Naive thymus-derived CD8-positive, alpha-beta T cell (primary cell): Measurements from ENCODE around the gene TSPAN13. TPM values are rescaled to one million over a fixed set of nuclear protein-coding genes. Genes with fewer than 3 reads are reported as not detected.

Experiments
- ATAC-seq, 2 donors: fragments of 150-1000 bp; cut with Tn5 transposase in 1 of 2; sonication (Bioruptor Pico), chemical (Tn5 transposase) in 1 of 2; 1 replicate in 1 of 2; 2 replicates in 1 of 2; pipeline ENCODE4 v1.10.0; 2021; ENCODE audit warnings: mild to moderate bottlenecking in 2 of 2, moderate library complexity in 2 of 2
- POLR2A ChIA-PET: fragments of 350-600 bp; sonication (Branson Sonifier 250); formaldehyde crosslinking; loops from one replicate; lab custom pipeline; 2021; ENCODE audit warnings: antibody characterized with exemption; lab: Charles Lee
- DNase-seq, 10 donors: peaks; one replicate each; pipeline versions ENCODE4 v3.0.0 to v3.0.0-alpha.2; 2020 to 2022
- H3K27ac Mint-ChIP-seq, 10 donors: one replicate each; pipeline ENCODE4 v1.8.0; 2020 to 2022; ENCODE audit warnings: mild to moderate bottlenecking in 10 of 10, mixed read lengths in 10 of 10, moderate library complexity in 4 of 10, inconsistent platforms in 1 of 10
- H3K27me3 Mint-ChIP-seq, 5 donors: one replicate each; pipeline ENCODE4 v1.8.0; 2021 to 2022; ENCODE audit warnings: mixed read lengths in 5 of 5
- H3K36me3 Mint-ChIP-seq, 3 donors: one replicate each; pipeline ENCODE4 v1.8.0; 2020 to 2022; ENCODE audit warnings: mixed read lengths in 3 of 3, mild to moderate bottlenecking in 2 of 3, inconsistent platforms in 1 of 3
- H3K4me1 Mint-ChIP-seq, 4 donors: one replicate each; pipeline ENCODE4 v1.8.0; 2021 to 2022; ENCODE audit warnings: mixed read lengths in 4 of 4
- H3K4me3 Mint-ChIP-seq, 10 donors: one replicate each; pipeline ENCODE4 v1.8.0; 2020 to 2022; ENCODE audit warnings: mild to moderate bottlenecking in 10 of 10, mixed read lengths in 10 of 10, moderate library complexity in 6 of 10, inconsistent platforms in 1 of 10
- H3K9me3 Mint-ChIP-seq, 9 donors: one replicate each; pipeline ENCODE4 v1.8.0; 2020 to 2022; ENCODE audit warnings: mixed read lengths in 9 of 9, mild to moderate bottlenecking in 3 of 9, inconsistent platforms in 1 of 9, moderate library complexity in 1 of 9
- polyA plus RNA-seq, 3 donors: library from polyadenylated mRNA; unstranded; fragments of 300-500 nt; fragmentation: Illumina TruSeq; gene quantifications; one replicate each; pipeline ENCODE4 v1.2.3, GENCODE V29; 2021
- total RNA-seq, 8 experiments: library from RNA in 2 of 8; stranded (reverse) in 2 of 8; gene quantifications; one replicate each; pipeline ENCODE4 v1.2.3 and lab custom pipeline; 2021 to 2026

TSPAN13 gene
- total and polyA plus RNA-seq, 5 experiments from 2014 or later, result 0.12 to 1.4 (median 0.72) TPM; not detected in 1

GRCh38 chr7:16810573-16810972, 57.0 kb downstream of the TSPAN13 start:
- Mint-ChIP-seq H3K27ac (no peak overlapping the region), H3K9me3 (no peaks in the 10 kb centered on the region), H3K27me3 (peaks cover 1 to 11% (median 5%) of the 10 kb centered on the region in 5 donors), H3K4me1 (no peaks in the 10 kb centered on the region), H3K36me3 (no peaks in the 10 kb centered on the region), H3K4me3 (no peak overlapping the region)
- no peak for DNase-seq
- POLR2A ChIA-PET, result no interaction called here
- no peak for ATAC-seq

GRCh38 chr7:16811551-16811950, 58.0 kb downstream of the TSPAN13 start:
- H3K36me3 Mint-ChIP-seq, result no peaks in the 10 kb centered on the region
- no peak overlapping the region for H3K4me3 Mint-ChIP-seq
- peaks cover 0 to 3% (median under 1%) of the 10 kb centered on the region in 4 donors for H3K4me1 Mint-ChIP-seq
- H3K27me3 Mint-ChIP-seq, result peaks cover 2 to 13% (median 8%) of the 10 kb centered on the region in 5 donors
- POLR2A ChIA-PET, result no interaction called here
- no peak for ATAC-seq
- DNase-seq, result no peak
- H3K9me3 Mint-ChIP-seq, result no peaks in the 10 kb centered on the region
- H3K27ac Mint-ChIP-seq, result no peak overlapping the region

- no peak for ATAC-seq
- POLR2A ChIA-PET, result no interaction called here
These were observed 59.1 kb downstream of the TSPAN13 start for GRCh38 chr7:16812542-16813231.

GRCh38 chr7:16813232-16813616, 59.7 kb downstream of the TSPAN13 start:
- ATAC-seq (no peak), DNase-seq (no peak)
- Mint-ChIP-seq H3K9me3 (no peaks in the 10 kb centered on the region), H3K27me3 (peaks cover 0 to 13% (median 4%) of the 10 kb centered on the region in 5 donors), H3K4me1 (peaks cover 0 to 8% (median under 1%) of the 10 kb centered on the region in 4 donors), H3K4me3 (no peak overlapping the region), H3K27ac (no peak overlapping the region), H3K36me3 (no peaks in the 10 kb centered on the region)
- POLR2A ChIA-PET, result no interaction called here

More at GRCh38 chr7:16812542-16813231, 59.1 kb downstream of the TSPAN13 start:
- no peaks in the 10 kb centered on the region for H3K9me3 Mint-ChIP-seq
- DNase-seq, result no peak
- no peak overlapping the region for H3K27ac Mint-ChIP-seq
- no peaks in the 10 kb centered on the region for H3K36me3 Mint-ChIP-seq
- no peak overlapping the region for H3K4me3 Mint-ChIP-seq
- H3K27me3 Mint-ChIP-seq, result peaks cover 2 to 13% (median 6%) of the 10 kb centered on the region in 5 donors
- peaks cover 0 to 8% (median under 1%) of the 10 kb centered on the region in 4 donors for H3K4me1 Mint-ChIP-seq

- Mint-ChIP-seq H3K9me3 (peaks cover 0 to under 1% (median 0%) of the 10 kb centered on the region in 9 donors), H3K27ac (no peak overlapping the region), H3K27me3 (peaks cover 0 to 13% (median 4%) of the 10 kb centered on the region in 5 donors), H3K4me3 (no peak overlapping the region), H3K36me3 (no peaks in the 10 kb centered on the region), H3K4me1 (peaks cover 0 to 8% (median under 1%) of the 10 kb centered on the region in 4 donors)
- POLR2A ChIA-PET, result no interaction called here
- no peak for ATAC-seq
- DNase-seq, result no peak
These were observed 61.4 kb downstream of the TSPAN13 start for GRCh38 chr7:16815001-16815400.

- Mint-ChIP-seq H3K9me3 (peaks cover 0 to 2% (median 0%) of the 10 kb centered on the region in 9 donors), H3K36me3 (no peaks in the 10 kb centered on the region), H3K4me1 (peaks cover 0 to 8% (median under 1%) of the 10 kb centered on the region in 4 donors), H3K27ac (no peak overlapping the region), H3K27me3 (peaks cover 0 to 27% (median 8%) of the 10 kb centered on the region in 5 donors), H3K4me3 (no peak overlapping the region)
- POLR2A ChIA-PET, result no interaction called here
- ATAC-seq (no peak), DNase-seq (no peak)
These were observed 63.3 kb downstream of the TSPAN13 start for GRCh38 chr7:16816824-16817223.

GRCh38 chr7:16817536-16817935, 64.0 kb downstream of the TSPAN13 start:
- H3K27me3 Mint-ChIP-seq, result peaks cover 0 to 34% (median 11%) of the 10 kb centered on the region in 5 donors
- POLR2A ChIA-PET, result no interaction called here
- H3K27ac Mint-ChIP-seq, result no peak overlapping the region

GRCh38 chr7:16818732-16819131, 65.2 kb downstream of the TSPAN13 start:
- Mint-ChIP-seq H3K27ac (no peak overlapping the region), H3K4me1 (peaks cover 0 to 8% (median under 1%) of the 10 kb centered on the region in 4 donors), H3K9me3 (peaks cover 0 to 2% (median 0%) of the 10 kb centered on the region in 9 donors), H3K36me3 (no peaks in the 10 kb centered on the region), H3K27me3 (peaks cover 2 to 36% (median 12%) of the 10 kb centered on the region in 5 donors), H3K4me3 (no peak overlapping the region)
- POLR2A ChIA-PET, result no interaction called here
- ATAC-seq (no peak), DNase-seq (no peak)

More at GRCh38 chr7:16817536-16817935, 64.0 kb downstream of the TSPAN13 start:
- ATAC-seq (no peak), DNase-seq (no peak)
- no peaks in the 10 kb centered on the region for H3K36me3 Mint-ChIP-seq
- peaks cover 0 to 8% (median under 1%) of the 10 kb centered on the region in 4 donors for H3K4me1 Mint-ChIP-seq
- H3K9me3 Mint-ChIP-seq, result peaks cover 0 to 2% (median 0%) of the 10 kb centered on the region in 9 donors
- H3K4me3 Mint-ChIP-seq, result no peak overlapping the region

- ATAC-seq (no peak), DNase-seq (no peak)
- Mint-ChIP-seq H3K9me3 (peaks cover 0 to 5% (median under 1%) of the 10 kb centered on the region in 9 donors), H3K4me1 (peaks cover 0 to 1% (median 0%) of the 10 kb centered on the region in 4 donors), H3K36me3 (no peaks in the 10 kb centered on the region), H3K4me3 (no peak overlapping the region), H3K27me3 (peaks cover 9 to 32% (median 13%) of the 10 kb centered on the region in 5 donors), H3K27ac (no peak overlapping the region)
- POLR2A ChIA-PET, result no interaction called here
These were observed 68.5 kb downstream of the TSPAN13 start for GRCh38 chr7:16822029-16822428.

- Mint-ChIP-seq H3K27me3 (peaks cover 8 to 38% (median 16%) of the 10 kb centered on the region in 5 donors), H3K9me3 (peaks cover 9 to 28% (median 14%) of the 10 kb centered on the region in 9 donors), H3K4me1 (no peaks in the 10 kb centered on the region), H3K36me3 (peaks cover 0 to 13% (median 0%) of the 10 kb centered on the region in 3 donors), H3K27ac (no peak overlapping the region), H3K4me3 (no peak overlapping the region)
- DNase-seq, result no peak
- ATAC-seq, result no peak
- POLR2A ChIA-PET, result no interaction called here
These were observed 72.5 kb downstream of the TSPAN13 start for GRCh38 chr7:16826060-16826459.

- Mint-ChIP-seq H3K27ac (no peak overlapping the region), H3K27me3 (peaks cover 0 to 4% (median 3%) of the 10 kb centered on the region in 5 donors), H3K4me3 (no peak overlapping the region), H3K4me1 (no peaks in the 10 kb centered on the region), H3K9me3 (peaks cover 5 to 14% (median 10%) of the 10 kb centered on the region in 9 donors), H3K36me3 (peaks cover 0 to 6% (median 0%) of the 10 kb centered on the region in 3 donors)
- DNase-seq, result no peak
- POLR2A ChIA-PET, result no interaction called here
- ATAC-seq, result no peak
These were observed 79.8 kb downstream of the TSPAN13 start for GRCh38 chr7:16833373-16833772.
